Loucy (cell line): ENCODE data around the gene SORT1.

Experiments used
- H2AFZ ChIP-seq: fragments of 200-600 bp; sonication (generic); 2 replicates; pipeline ENCODE4 v1.6.0; 2016; ENCODE audit warnings: antibody characterized with exemption, mild to moderate bottlenecking, low read length, moderate library complexity
- H3F3A ChIP-seq: fragments of 200-600 bp; 2 replicates; pipeline ENCODE4 v1.6.0; 2016; ENCODE audit warnings: antibody characterized with exemption, low read depth, mild to moderate bottlenecking
- H3K27me3 ChIP-seq: fragments of 200-600 bp; sonication (generic); 2 replicates; pipeline ENCODE4 v1.6.1; 2014; ENCODE audit warnings: low read length, mild to moderate bottlenecking; ENCODE audit not compliant: insufficient read depth, poor library complexity, severe bottlenecking
- H3K36me3 ChIP-seq: fragments of 200-600 bp; sonication (generic); 2 replicates; pipeline ENCODE4 v1.6.1; 2016; ENCODE audit warnings: low read length; ENCODE audit not compliant: insufficient read depth
- H3K4me1 ChIP-seq: fragments of 200-600 bp; sonication (generic); 2 replicates; pipeline ENCODE4 v1.5.1; 2014; ENCODE audit warnings: low read length, mild to moderate bottlenecking; ENCODE audit not compliant: insufficient read depth, poor library complexity, severe bottlenecking
- H3K4me2 ChIP-seq: fragments of 200-600 bp; sonication (generic); 2 replicates; pipeline ENCODE4 v1.6.0; 2014; ENCODE audit warnings: antibody characterized with exemption, low read length, low read depth, mild to moderate bottlenecking; ENCODE audit not compliant: poor library complexity, severe bottlenecking
- H3K4me3 ChIP-seq: fragments of 200-600 bp; sonication (generic); 2 replicates; pipeline ENCODE4 v1.5.1; 2014; ENCODE audit warnings: low read length, mild to moderate bottlenecking, mixed read lengths; ENCODE audit not compliant: poor library complexity, severe bottlenecking
- H3K79me2 ChIP-seq: fragments of 200-600 bp; sonication (generic); 2 replicates; pipeline ENCODE4 v1.6.1; 2014; ENCODE audit warnings: low read length; ENCODE audit not compliant: insufficient read depth
- H3K9ac ChIP-seq: fragments of 200-600 bp; sonication (generic); 2 replicates; pipeline ENCODE4 v1.6.0; 2014; ENCODE audit warnings: mild to moderate bottlenecking, low read depth, low read length, moderate library complexity; ENCODE audit not compliant: poor library complexity, severe bottlenecking
- H3K9me2 ChIP-seq: fragments of 200-600 bp; sonication (generic); replicated peaks from 2 replicates; pipeline ENCODE4 v1.6.1; 2016; ENCODE audit warnings: low read depth, low read length, mixed read lengths
- H3K9me3 ChIP-seq: fragments of 200-600 bp; sonication (generic); 2 replicates; pipeline ENCODE4 v1.6.1; 2014; ENCODE audit warnings: mild to moderate bottlenecking, antibody characterized with exemption, low read length, low read depth; ENCODE audit not compliant: insufficient read depth
- H4K20me1 ChIP-seq: fragments of 200-600 bp; sonication (generic); 2 replicates; pipeline ENCODE4 v1.6.0; 2014; ENCODE audit warnings: antibody characterized with exemption, low read length, mild to moderate bottlenecking; ENCODE audit not compliant: insufficient read depth, poor library complexity, severe bottlenecking
- EZH2phosphoT487 ChIP-seq: fragments of 200-600 bp; IDR thresholded peaks from 2 replicates; pipeline ENCODE4 v1.6.1; 2018; ENCODE audit warnings: antibody characterized with exemption, mild to moderate bottlenecking, moderate library complexity, borderline replicate concordance
- TF ChIP-seq, protein P1 (sequence below): fragments of 200-600 bp; sonication (generic); conservative IDR thresholded peaks from 2 replicates; pipeline ENCODE4 v1.5.1; 2014; ENCODE audit warnings: mild to moderate bottlenecking, antibody characterized with exemption, low read length

SORT1 gene

GRCh38 chr1:109434484-109434883, 36.8 kb upstream of the SORT1 start:
- Histone ChIP-seq H3F3A (no peaks in the 10 kb centered on the region), H3K9ac (no peak overlapping the region), H3K9me3 (no peaks in the 10 kb centered on the region; the same call in 1 of the 2 replicates), H3K27me3 (no peaks in the 10 kb centered on the region), H3K79me2 (no peaks in the 10 kb centered on the region), H3K4me3 (no peak overlapping the region), H3K36me3 (no peaks in the 10 kb centered on the region), H3K9me2 (no peaks in the 10 kb centered on the region), H4K20me1 (no peaks in the 10 kb centered on the region), H3K4me2 (no peak overlapping the region), H3K4me1 (no peaks in the 10 kb centered on the region), H2AFZ (no peak overlapping the region)
- TF ChIP-seq EZH2phosphoT487: no peak
- TF ChIP-seq, protein P1, sequence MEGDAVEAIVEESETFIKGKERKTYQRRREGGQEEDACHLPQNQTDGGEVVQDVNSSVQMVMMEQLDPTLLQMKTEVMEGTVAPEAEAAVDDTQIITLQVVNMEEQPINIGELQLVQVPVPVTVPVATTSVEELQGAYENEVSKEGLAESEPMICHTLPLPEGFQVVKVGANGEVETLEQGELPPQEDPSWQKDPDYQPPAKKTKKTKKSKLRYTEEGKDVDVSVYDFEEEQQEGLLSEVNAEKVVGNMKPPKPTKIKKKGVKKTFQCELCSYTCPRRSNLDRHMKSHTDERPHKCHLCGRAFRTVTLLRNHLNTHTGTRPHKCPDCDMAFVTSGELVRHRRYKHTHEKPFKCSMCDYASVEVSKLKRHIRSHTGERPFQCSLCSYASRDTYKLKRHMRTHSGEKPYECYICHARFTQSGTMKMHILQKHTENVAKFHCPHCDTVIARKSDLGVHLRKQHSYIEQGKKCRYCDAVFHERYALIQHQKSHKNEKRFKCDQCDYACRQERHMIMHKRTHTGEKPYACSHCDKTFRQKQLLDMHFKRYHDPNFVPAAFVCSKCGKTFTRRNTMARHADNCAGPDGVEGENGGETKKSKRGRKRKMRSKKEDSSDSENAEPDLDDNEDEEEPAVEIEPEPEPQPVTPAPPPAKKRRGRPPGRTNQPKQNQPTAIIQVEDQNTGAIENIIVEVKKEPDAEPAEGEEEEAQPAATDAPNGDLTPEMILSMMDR: no peak

DNA sequence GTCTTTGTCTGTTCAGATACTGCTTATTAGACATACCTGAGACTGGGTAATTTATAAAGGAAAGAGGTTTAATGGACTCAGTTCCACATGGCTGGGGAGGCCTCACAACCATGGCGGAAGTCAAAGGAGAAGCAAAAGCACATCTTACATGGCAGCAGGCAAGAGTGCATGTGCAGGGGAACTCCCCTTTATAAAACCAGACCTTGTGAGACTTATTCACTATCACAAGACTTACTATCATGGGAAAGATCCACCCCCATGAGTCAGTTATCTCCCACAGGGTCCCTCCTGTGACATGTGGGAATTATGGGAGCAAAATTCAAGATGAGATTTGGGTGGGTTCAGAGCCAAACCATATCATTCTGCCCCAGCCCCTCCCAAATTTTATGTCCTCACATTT, 35.6 kb upstream of the SORT1 start:
- no peaks in the 10 kb centered on the region for H3K36me3 ChIP-seq
- H3K4me1 ChIP-seq: no peaks in the 10 kb centered on the region
- H4K20me1 ChIP-seq: no peaks in the 10 kb centered on the region
- TF ChIP-seq, protein P1: no peak
- TF ChIP-seq EZH2phosphoT487: no peak
- no peak overlapping the region for H2AFZ ChIP-seq
- no peaks in the 10 kb centered on the region for H3K79me2 ChIP-seq
- no peaks in the 10 kb centered on the region; the same call in 1 of the 2 replicates for H3K9me3 ChIP-seq
- no peaks in the 10 kb centered on the region for H3F3A ChIP-seq
- no peaks in the 10 kb centered on the region for H3K27me3 ChIP-seq
- H3K9ac ChIP-seq: no peak overlapping the region
- H3K4me3 ChIP-seq: no peak overlapping the region
- no peaks in the 10 kb centered on the region for H3K9me2 ChIP-seq
- H3K4me2 ChIP-seq: no peak overlapping the region

GRCh38 chr1:109432336-109432735, 34.6 kb upstream of the SORT1 start:
- no peaks in the 10 kb centered on the region for H3K27me3 ChIP-seq
- no peak overlapping the region for H3K4me2 ChIP-seq
- peaks cover 5% of the 10 kb centered on the region for H3K4me1 ChIP-seq
- no peaks in the 10 kb centered on the region for H3K36me3 ChIP-seq
- no peak for TF ChIP-seq EZH2phosphoT487
- TF ChIP-seq, protein P1: no peak
- no peaks in the 10 kb centered on the region; the same call in 1 of the 2 replicates for H3K9me3 ChIP-seq
- H3K4me3 ChIP-seq: no peak overlapping the region
- peaks cover 4% of the 10 kb centered on the region; the same call in 1 of the 2 replicates for H3K79me2 ChIP-seq
- H3K9me2 ChIP-seq: no peaks in the 10 kb centered on the region
- no peaks in the 10 kb centered on the region for H4K20me1 ChIP-seq
- H2AFZ ChIP-seq: no peak overlapping the region
- no peak overlapping the region for H3K9ac ChIP-seq
- H3F3A ChIP-seq: no peaks in the 10 kb centered on the region
